MM.1S (cell line): ENCODE results near the gene KIF16B.

Experiments used
- DNase-seq: peaks from one replicate; pipeline ENCODE4 v3.0.0-alpha.2; 2015
- H2AFZ ChIP-seq: fragments of 300-600 bp; sonication (generic); 2 replicates; pipeline ENCODE4 v1.6.0; 2016; ENCODE audit warnings: antibody characterized with exemption, low read length
- H3F3A ChIP-seq: fragments of 300-600 bp; sonication (generic); 2 replicates; pipeline ENCODE4 v1.6.1; 2016; ENCODE audit warnings: mild to moderate bottlenecking, antibody characterized with exemption, low read length, moderate library complexity, mixed read lengths; ENCODE audit not compliant: insufficient read depth
- H3K27ac ChIP-seq: fragments of 300-600 bp; sonication (generic); 2 replicates; pipeline ENCODE4 v1.5.1; 2016; ENCODE audit warnings: mild to moderate bottlenecking, low read length
- H3K27me3 ChIP-seq: fragments of 300-600 bp; sonication (generic); replicated peaks from 2 replicates; pipeline ENCODE4 v1.6.0; 2016; ENCODE audit warnings: low read length; ENCODE audit not compliant: insufficient read depth
- H3K36me3 ChIP-seq: fragments of 300-600 bp; sonication (generic); replicated peaks from 2 replicates; pipeline ENCODE4 v1.6.1; 2016; ENCODE audit warnings: mild to moderate bottlenecking, low read length, mixed read lengths; ENCODE audit not compliant: insufficient read depth
- H3K4me1 ChIP-seq: fragments of 300-600 bp; sonication (generic); 2 replicates; pipeline ENCODE4 v1.6.1; 2016; ENCODE audit warnings: low read length, mixed read lengths
- H3K4me2 ChIP-seq: fragments of 300-600 bp; sonication (generic); 2 replicates; pipeline ENCODE4 v1.6.0; 2016; ENCODE audit warnings: low read depth, low read length
- H3K4me3 ChIP-seq: fragments of 300-600 bp; sonication (generic); 2 replicates; pipeline ENCODE4 v1.5.1; 2016; ENCODE audit warnings: low read length, mixed read lengths
- H3K79me2 ChIP-seq: fragments of 300-600 bp; sonication (generic); 2 replicates; pipeline ENCODE4 v1.6.1; 2016; ENCODE audit warnings: mixed run types, low read length, mixed read lengths
- H3K9ac ChIP-seq: fragments of 300-600 bp; sonication (generic); 2 replicates; pipeline ENCODE4 v1.6.1; 2016; ENCODE audit warnings: low read length, mixed read lengths
- H3K9me2 ChIP-seq: fragments of 300-600 bp; sonication (generic); replicated peaks from 2 replicates; pipeline ENCODE4 v1.6.1; 2016; ENCODE audit warnings: mild to moderate bottlenecking, low read length, mixed read lengths; ENCODE audit not compliant: insufficient read depth
- H3K9me3 ChIP-seq: fragments of 300-600 bp; sonication (generic); replicated peaks from 2 replicates; pipeline ENCODE4 v1.6.1; 2016; ENCODE audit warnings: mild to moderate bottlenecking, low read length, mixed read lengths; ENCODE audit not compliant: insufficient read depth
- H4K20me1 ChIP-seq: fragments of 300-600 bp; sonication (generic); 2 replicates; pipeline ENCODE4 v1.6.1; 2016; ENCODE audit warnings: mild to moderate bottlenecking, low read length, moderate library complexity, mixed read lengths; ENCODE audit not compliant: insufficient read depth
- CTCF ChIP-seq: fragments of 300-600 bp; sonication (generic); IDR thresholded peaks from 2 replicates; pipeline ENCODE4 v1.5.1; 2016; ENCODE audit warnings: antibody characterized with exemption, low read length, mixed read lengths
- EZH2 ChIP-seq: fragments of 300-600 bp; sonication (generic); optimal IDR thresholded peaks from 2 replicates; pipeline ENCODE3; 2017; ENCODE audit warnings: low read depth, mild to moderate bottlenecking, antibody characterized with exemption, low read length, mixed read lengths
- EZH2phosphoT487 ChIP-seq: fragments of 300-600 bp; sonication (generic); IDR thresholded peaks from 2 replicates; pipeline ENCODE4 v1.6.1; 2018; ENCODE audit warnings: antibody characterized with exemption, low read length

KIF16B gene

GRCh38 chr20:16445482-16445881 lies 127.8 kb downstream of the KIF16B start:
- TF ChIP-seq CTCF (no peak), EZH2 (no peak), EZH2phosphoT487 (no peak)
- Histone ChIP-seq H3K79me2 (no peaks in the 10 kb centered on the region), H4K20me1 (no peaks in the 10 kb centered on the region), H3K27me3 (no peaks in the 10 kb centered on the region), H3K4me3 (no peak overlapping the region), H3F3A (no peaks in the 10 kb centered on the region), H3K9me2 (no peaks in the 10 kb centered on the region), H3K4me1 (no peaks in the 10 kb centered on the region), H3K36me3 (no peaks in the 10 kb centered on the region), H3K9me3 (no peaks in the 10 kb centered on the region), H3K27ac (no peak overlapping the region), H2AFZ (no peak overlapping the region), H3K4me2 (no peak overlapping the region), H3K9ac (no peak overlapping the region)
- no peak for DNase-seq

GRCh38 chr20:16444057-16444777 lies 129.0 kb downstream of the KIF16B start:
- Histone ChIP-seq H2AFZ (no peak overlapping the region), H3K36me3 (no peaks in the 10 kb centered on the region), H3K4me1 (no peaks in the 10 kb centered on the region), H3K4me3 (no peak overlapping the region), H3K4me2 (no peak overlapping the region), H3K79me2 (no peaks in the 10 kb centered on the region), H3K9ac (no peak overlapping the region), H3K27me3 (no peaks in the 10 kb centered on the region), H3K9me2 (no peaks in the 10 kb centered on the region), H3K27ac (no peak overlapping the region), H3F3A (no peaks in the 10 kb centered on the region), H3K9me3 (no peaks in the 10 kb centered on the region), H4K20me1 (no peaks in the 10 kb centered on the region)
- TF ChIP-seq CTCF (no peak), EZH2phosphoT487 (no peak), EZH2 (no peak)
- DNase-seq: no peak

- Histone ChIP-seq H3K4me2 (no peak overlapping the region), H3K79me2 (no peaks in the 10 kb centered on the region), H2AFZ (no peak overlapping the region), H3F3A (no peaks in the 10 kb centered on the region), H3K9ac (no peak overlapping the region), H3K9me3 (no peaks in the 10 kb centered on the region), H3K27ac (no peak overlapping the region), H4K20me1 (no peaks in the 10 kb centered on the region), H3K9me2 (no peaks in the 10 kb centered on the region), H3K27me3 (no peaks in the 10 kb centered on the region), H3K4me1 (no peaks in the 10 kb centered on the region), H3K36me3 (no peaks in the 10 kb centered on the region), H3K4me3 (no peak overlapping the region)
- DNase-seq: no peak
- TF ChIP-seq EZH2phosphoT487 (no peak), CTCF (no peak), EZH2 (no peak)
These were observed 131.6 kb downstream of the KIF16B start for GRCh38 chr20:16441546-16442164.
